ENCODE results near the gene ZC3HAV1.

DNA sequence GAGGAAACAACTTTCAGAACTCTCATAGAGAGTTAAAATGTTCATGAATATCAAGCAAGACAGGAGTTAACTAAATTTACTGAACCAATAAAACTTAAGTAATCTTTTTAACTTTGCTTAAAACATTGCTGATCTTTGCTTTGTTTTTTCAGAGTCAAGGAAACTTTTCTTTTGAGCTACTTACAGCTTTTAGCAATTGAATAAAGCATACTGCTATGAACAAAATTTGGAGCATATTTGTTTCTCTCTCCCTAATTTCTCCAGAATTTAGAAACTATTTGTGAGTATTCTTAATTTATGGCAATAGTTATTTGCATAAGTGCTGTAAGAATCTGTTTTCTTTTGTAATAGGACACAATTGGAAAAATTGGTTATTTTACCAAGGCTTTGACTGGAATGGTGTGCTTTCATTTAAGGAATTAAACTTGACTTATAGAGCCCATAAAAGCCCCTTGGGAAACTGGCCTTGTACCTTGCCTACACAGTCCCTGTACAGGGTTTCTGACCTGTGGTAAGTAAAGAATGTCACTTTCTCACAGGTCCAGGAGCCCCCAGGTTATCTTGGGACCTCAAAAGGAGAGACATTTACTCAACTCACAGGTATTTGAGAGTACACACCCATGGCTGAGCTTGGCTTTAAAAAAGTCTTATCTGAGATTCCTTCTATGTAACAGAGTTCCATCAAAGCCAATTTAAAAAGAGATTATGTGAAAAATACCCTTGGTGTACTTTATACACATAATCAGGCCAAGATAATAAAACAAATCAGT is 105.0 kb downstream of the ZC3HAV1 start:
- TF ChIP-seq, protein P1, sequence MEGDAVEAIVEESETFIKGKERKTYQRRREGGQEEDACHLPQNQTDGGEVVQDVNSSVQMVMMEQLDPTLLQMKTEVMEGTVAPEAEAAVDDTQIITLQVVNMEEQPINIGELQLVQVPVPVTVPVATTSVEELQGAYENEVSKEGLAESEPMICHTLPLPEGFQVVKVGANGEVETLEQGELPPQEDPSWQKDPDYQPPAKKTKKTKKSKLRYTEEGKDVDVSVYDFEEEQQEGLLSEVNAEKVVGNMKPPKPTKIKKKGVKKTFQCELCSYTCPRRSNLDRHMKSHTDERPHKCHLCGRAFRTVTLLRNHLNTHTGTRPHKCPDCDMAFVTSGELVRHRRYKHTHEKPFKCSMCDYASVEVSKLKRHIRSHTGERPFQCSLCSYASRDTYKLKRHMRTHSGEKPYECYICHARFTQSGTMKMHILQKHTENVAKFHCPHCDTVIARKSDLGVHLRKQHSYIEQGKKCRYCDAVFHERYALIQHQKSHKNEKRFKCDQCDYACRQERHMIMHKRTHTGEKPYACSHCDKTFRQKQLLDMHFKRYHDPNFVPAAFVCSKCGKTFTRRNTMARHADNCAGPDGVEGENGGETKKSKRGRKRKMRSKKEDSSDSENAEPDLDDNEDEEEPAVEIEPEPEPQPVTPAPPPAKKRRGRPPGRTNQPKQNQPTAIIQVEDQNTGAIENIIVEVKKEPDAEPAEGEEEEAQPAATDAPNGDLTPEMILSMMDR (conservative IDR thresholded peaks at IDR 0.05 in 1 of 2, IDR thresholded peaks at IDR 0.05 in 1 of 2; ENCODE audit: extremely low read depth in 1 of 2, insufficient read depth in 1 of 2, low read depth in 1 of 2, low read length in 2 of 2) = no peak
- TF ChIP-seq EZH2 (IDR thresholded peaks at IDR 0.05; ENCODE audit: borderline replicate concordance, low read length) = no peak

All from mammary epithelial cell (primary cell).